CD1c-positive myeloid dendritic cell (primary cell): ENCODE results near the gene THOC6.

Experiments
- DNase-seq: peaks from one replicate; pipeline ENCODE4 v3.0.0-alpha.2; 2016; ENCODE audit errors: extremely low spot score

THOC6 gene

GRCh38 chr16:3015865-3016521 is 7.8 kb upstream of the THOC6 start:
- no peak for DNase-seq

- no peak for DNase-seq
These were observed 6.5 kb upstream of the THOC6 start for GRCh38 chr16:3017344-3017743.

- peak; percentile 24 for DNase-seq
These were observed 5.9 kb upstream of the THOC6 start, which contains the start of gene CLDN6 for GRCh38 chr16:3017794-3018506. CLDN6 (minus strand) TSS chr16:3018183; CDS start chr16:3016021, 2,162 bp downstream.

GRCh38 chr16:3019594-3020246 is 4.1 kb upstream of the THOC6 start:
- no peak for DNase-seq

- peak; percentile 93 for DNase-seq
These were observed 3.6 kb upstream of the THOC6 start, which contains the start of gene TNFRSF12A for GRCh38 chr16:3020247-3020603. TNFRSF12A (plus strand) TSS chr16:3020368; CDS start chr16:3020398, 30 bp downstream.

- peak; percentile 55 for DNase-seq
These were observed 3.0 kb upstream of the THOC6 start for GRCh38 chr16:3020604-3021448.

GRCh38 chr16:3021449-3022207 is 2.2 kb upstream of the THOC6 start:
- peak; percentile 80 for DNase-seq

- DNase-seq: peak; percentile 92
These were observed 1.6 kb upstream of the THOC6 start for GRCh38 chr16:3022208-3022683.

- peak; percentile 43 for DNase-seq
These were observed 986 bp upstream of the THOC6 start for GRCh38 chr16:3022684-3023414.

GRCh38 chr16:3023415-3023668 is 493 bp upstream of the THOC6 start:
- DNase-seq: no peak

GRCh38 chr16:3025032-3026002 is 1.5 kb downstream of the THOC6 start:
- DNase-seq: no peak

- DNase-seq: no peak
These were observed 2.2 kb downstream of the THOC6 start for GRCh38 chr16:3026003-3026378.

- no peak for DNase-seq
These were observed 3.0 kb downstream of the THOC6 start for GRCh38 chr16:3026609-3027488.

GRCh38 chr16:3027489-3027795 is 3.6 kb downstream of the THOC6 start:
- DNase-seq: no peak

GRCh38 chr16:3027983-3028715 is 4.3 kb downstream of the THOC6 start:
- DNase-seq: peak; percentile 92

GRCh38 chr16:3028716-3029319 is 5.0 kb downstream of the THOC6 start:
- no peak for DNase-seq

GRCh38 chr16:3029491-3030221 is 5.8 kb downstream of the THOC6 start:
- DNase-seq: peak; percentile 67
